B cell (primary cell): ENCODE data around the gene GRPEL1.

Experiments
- CTCF ChIP-seq: fragments of 200-600 bp; IDR thresholded peaks from one replicate; pipeline ENCODE4 v1.8.0; 2022; ENCODE audit warnings: antibody characterized with exemption, mild to moderate bottlenecking
- EZH2 ChIP-seq: IDR thresholded peaks from 2 replicates; pipeline ENCODE4 v1.6.1; 2012; ENCODE audit warnings: borderline replicate concordance, low read depth, mild to moderate bottlenecking, moderate library complexity, low read length; ENCODE audit not compliant: insufficient read depth, poor library complexity, severe bottlenecking

DNA sequence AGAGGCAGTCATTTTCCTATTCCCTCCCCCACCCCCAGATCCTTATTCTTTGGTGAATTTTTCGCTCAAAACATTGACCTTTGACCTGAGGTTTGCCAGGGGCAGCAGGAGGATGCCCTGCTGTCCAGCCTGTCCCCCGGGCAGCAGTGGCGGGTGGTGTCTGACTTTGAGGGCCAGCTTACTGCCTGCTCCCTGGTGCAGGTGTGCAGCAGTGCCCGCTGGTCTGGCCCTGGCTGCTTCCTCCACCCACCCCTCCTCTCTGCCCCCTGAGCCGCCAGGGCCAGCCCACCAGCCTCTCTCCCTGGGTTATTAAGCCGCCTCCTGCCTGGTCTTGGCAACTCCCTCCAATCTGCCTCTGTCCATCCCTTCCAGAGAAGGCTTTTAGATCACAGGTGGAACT is 40.8 kb upstream of the GRPEL1 start:
- TF ChIP-seq CTCF (no peak), EZH2 (no peak)
